Measurements from ENCODE around the gene IVD.

The IVD gene

GRCh38 chr15:40405501-40406381 is at the start of gene IVD:
Gene IVD, plus strand, starts transcription at chr15:40405795. Its CDS starts 33 bp downstream, at chr15:40405828.
- no peaks in the 10 kb centered on the region for H3K9me2 ChIP-seq (replicated peaks; ENCODE audit: control insufficient read depth, low read length)
- H3K4me2 ChIP-seq (ENCODE audit: low read length), result peak within 1 kb of the TSS; percentile 82
- no peaks in the 10 kb centered on the region for H3F3A ChIP-seq (ENCODE audit: control insufficient read depth, insufficient read depth)
- peak within 1 kb of the TSS; percentile 79 for H3K4me3 ChIP-seq (ENCODE audit: low read length)
- peaks cover 28% of the 10 kb centered on the region for H3K4me1 ChIP-seq (ENCODE audit: control insufficient read depth, low read length)
- no peaks in the 10 kb centered on the region for H3K27me3 ChIP-seq (ENCODE audit: control insufficient read depth, low read length)
- TF ChIP-seq EZH2phosphoT487 (IDR thresholded peaks at IDR 0.05; ENCODE audit: borderline replicate concordance, low read length) (no peak), CTCF (IDR thresholded peaks at IDR 0.05; ENCODE audit: low read depth, low read length, poor library complexity, severe bottlenecking) (no peak)
- no peaks in the 10 kb centered on the region for H4K20me1 ChIP-seq (ENCODE audit: control insufficient read depth, insufficient read depth, low read depth, low read length)
- peaks cover 14% of the 10 kb centered on the region for H3K36me3 ChIP-seq (ENCODE audit: control insufficient read depth, low read length)
- H3K9me3 ChIP-seq (ENCODE audit: control insufficient read depth, insufficient read depth, low read length), result no peaks in the 10 kb centered on the region
- peaks cover 9% of the 10 kb centered on the region for H3K79me2 ChIP-seq (ENCODE audit: control insufficient read depth, low read length)
- H3K27ac ChIP-seq (ENCODE audit: low read depth, low read length), result no peak within 1 kb of the TSS

GRCh38 chr15:40355976-40356585 is 49.5 kb upstream of the IVD start:
- Histone ChIP-seq H3K4me3 (ENCODE audit: low read length) (no peak overlapping the region), H3K27ac (ENCODE audit: low read depth, low read length) (no peak overlapping the region), H3K27me3 (ENCODE audit: control insufficient read depth, low read length) (peaks cover 8% of the 10 kb centered on the region; the same call in 1 of the 2 replicates), H4K20me1 (ENCODE audit: control insufficient read depth, insufficient read depth, low read depth, low read length) (no peaks in the 10 kb centered on the region), H3K36me3 (ENCODE audit: control insufficient read depth, low read length) (no peaks in the 10 kb centered on the region), H3K4me1 (ENCODE audit: control insufficient read depth, low read length) (peaks cover 12% of the 10 kb centered on the region), H3K4me2 (ENCODE audit: low read length) (no peak overlapping the region), H3F3A (ENCODE audit: control insufficient read depth, insufficient read depth) (no peaks in the 10 kb centered on the region), H3K9me3 (ENCODE audit: control insufficient read depth, insufficient read depth, low read length) (no peaks in the 10 kb centered on the region), H3K79me2 (ENCODE audit: control insufficient read depth, low read length) (no peaks in the 10 kb centered on the region), H3K9me2 (replicated peaks; ENCODE audit: control insufficient read depth, low read length) (no peaks in the 10 kb centered on the region)
- no peak for TF ChIP-seq EZH2phosphoT487 (IDR thresholded peaks at IDR 0.05; ENCODE audit: borderline replicate concordance, low read length)
- no peak for TF ChIP-seq CTCF (IDR thresholded peaks at IDR 0.05; ENCODE audit: low read depth, low read length, poor library complexity, severe bottlenecking)

GRCh38 chr15:40357246-40357645 is 48.3 kb upstream of the IVD start:
- Histone ChIP-seq H3K36me3 (ENCODE audit: control insufficient read depth, low read length) (no peaks in the 10 kb centered on the region), H3K4me3 (ENCODE audit: low read length) (peak overlapping the region; percentile 75), H3K9me3 (ENCODE audit: control insufficient read depth, insufficient read depth, low read length) (no peaks in the 10 kb centered on the region), H3K4me1 (ENCODE audit: control insufficient read depth, low read length) (peaks cover 12% of the 10 kb centered on the region), H3K79me2 (ENCODE audit: control insufficient read depth, low read length) (no peaks in the 10 kb centered on the region), H3F3A (ENCODE audit: control insufficient read depth, insufficient read depth) (no peaks in the 10 kb centered on the region), H3K9me2 (replicated peaks; ENCODE audit: control insufficient read depth, low read length) (no peaks in the 10 kb centered on the region), H3K27ac (ENCODE audit: low read depth, low read length) (no peak overlapping the region), H4K20me1 (ENCODE audit: control insufficient read depth, insufficient read depth, low read depth, low read length) (no peaks in the 10 kb centered on the region), H3K27me3 (ENCODE audit: control insufficient read depth, low read length) (peaks cover 8% of the 10 kb centered on the region; the same call in 1 of the 2 replicates), H3K4me2 (ENCODE audit: low read length) (peak overlapping the region; percentile 83)
- no peak for TF ChIP-seq CTCF (IDR thresholded peaks at IDR 0.05; ENCODE audit: low read depth, low read length, poor library complexity, severe bottlenecking)

All from DOHH2 (cell line).